Endothelial cell of umbilical vein (primary cell): ENCODE measurements around the gene HAGH.

Source experiments
- CTCF ChIP-seq, 2 donors: IDR thresholded peaks; 1 replicate in 1 of 2; 2 replicates in 1 of 2; pipeline ENCODE4 v1.5.1; 2011; ENCODE audit warnings: low read length in 2 of 2, mild to moderate bottlenecking in 2 of 2, moderate library complexity in 2 of 2, control low read depth in 1 of 2, inconsistent platforms in 1 of 2, low read depth in 1 of 2; ENCODE audit not compliant: insufficient read depth in 1 of 2; ENCODE audit errors: extremely low read depth in 1 of 2
- EZH2 ChIP-seq: IDR thresholded peaks from 2 replicates; pipeline ENCODE4 v1.6.1; 2012; ENCODE audit warnings: borderline replicate concordance, low read depth, mild to moderate bottlenecking, moderate library complexity, low read length, inconsistent platforms; ENCODE audit not compliant: severe bottlenecking
- FOS ChIP-seq: IDR thresholded peaks from 2 replicates; pipeline ENCODE4 v1.6.1; 2011; ENCODE audit warnings: mild to moderate bottlenecking, low read length, moderate library complexity, borderline replicate concordance; ENCODE audit not compliant: insufficient read depth
- GATA2 ChIP-seq: IDR thresholded peaks from 2 replicates; pipeline ENCODE4 v1.7.0; 2011; ENCODE audit warnings: low read depth, mild to moderate bottlenecking, moderate library complexity, mixed read lengths, low read length; ENCODE audit not compliant: insufficient read length, insufficient read depth
- JUN ChIP-seq: IDR thresholded peaks from 2 replicates; pipeline ENCODE4 v1.6.1; 2011; ENCODE audit warnings: borderline replicate concordance, low read depth; ENCODE audit not compliant: insufficient read length, insufficient read depth
- POLR2A ChIP-seq: IDR thresholded peaks from 2 replicates; pipeline ENCODE4 v1.6.1; 2012; ENCODE audit warnings: low read depth, mild to moderate bottlenecking, control low read depth, low read length
- POLR2AphosphoS5 ChIP-seq: IDR thresholded peaks from 2 replicates; pipeline ENCODE4 v1.6.1; 2012; ENCODE audit warnings: low read depth, mild to moderate bottlenecking, control low read depth, low read length, moderate library complexity; ENCODE audit not compliant: insufficient read depth

GRCh38 chr16:1764971-1765370 is 61.7 kb downstream of the HAGH start:
- no peak for TF ChIP-seq CTCF (IDR thresholded peaks at IDR 0.05; ENCODE audit: extremely low read depth in 1 of 2, insufficient read depth in 1 of 2, low read depth in 1 of 2, low read length in 2 of 2)
- TF ChIP-seq POLR2A = no peak
- no peak for TF ChIP-seq EZH2
- no peak for TF ChIP-seq JUN
- TF ChIP-seq FOS = no peak
- no peak for TF ChIP-seq POLR2AphosphoS5
- TF ChIP-seq GATA2 = no peak
